Brain microvascular endothelial cell (primary cell): ENCODE measurements around the gene ZNF699.
"Not testable (repeated sequence)": the region's sequence is repeated elsewhere in the genome, so short reads cannot be mapped to it uniquely, and the experiment has no call there.

Experiments used
- DNase-seq: peaks from one replicate; pipeline ENCODE4 v3.0.0-alpha.2; 2020
- H3K27ac ChIP-seq: fragments of 250-450 bp; sonication (Bioruptor Pico); 2 replicates; pipeline ENCODE4 v1.5.1; 2020; ENCODE audit warnings: mild to moderate bottlenecking, moderate library complexity
- H3K27me3 ChIP-seq: fragments of 250-450 bp; sonication (Bioruptor Pico); replicated peaks from 2 replicates; pipeline ENCODE4 v1.5.1; 2020; ENCODE audit warnings: mild to moderate bottlenecking
- H3K36me3 ChIP-seq: fragments of 250-450 bp; sonication (Bioruptor Pico); replicated peaks from 2 replicates; pipeline ENCODE4 v1.5.1; 2020; ENCODE audit warnings: mild to moderate bottlenecking
- H3K4me3 ChIP-seq: 2 replicates; pipeline ENCODE4 v1.5.1; 2011; ENCODE audit warnings: low read depth, mild to moderate bottlenecking, control low read depth, low read length, moderate library complexity
- CTCF ChIP-seq: IDR thresholded peaks from 2 replicates; pipeline ENCODE4 v1.5.1; 2011; ENCODE audit warnings: low read depth, mild to moderate bottlenecking, moderate library complexity, low read length, control low read depth, inconsistent platforms; ENCODE audit errors: missing control alignments
- in situ Hi-C: cut with HindIII; loops from 2 replicates; pipeline ENCODE4 v1.10.0; 2017; ENCODE audit warnings: low sequenced_read_pairs, low pct_ligation_motif_present

The ZNF699 gene

GRCh38 chr19:9306443-9306842, 3.2 kb downstream of the ZNF699 start:
- Histone ChIP-seq H3K36me3 (peaks cover 35% of the 10 kb centered on the region), H3K4me3 (no peak overlapping the region), H3K27me3 (no peaks in the 10 kb centered on the region), H3K27ac (peak overlapping the region; percentile 98)
- in situ Hi-C loops, result no loop called here
- DNase-seq, result peak; percentile 72
- TF ChIP-seq CTCF, result no peak

DNA sequence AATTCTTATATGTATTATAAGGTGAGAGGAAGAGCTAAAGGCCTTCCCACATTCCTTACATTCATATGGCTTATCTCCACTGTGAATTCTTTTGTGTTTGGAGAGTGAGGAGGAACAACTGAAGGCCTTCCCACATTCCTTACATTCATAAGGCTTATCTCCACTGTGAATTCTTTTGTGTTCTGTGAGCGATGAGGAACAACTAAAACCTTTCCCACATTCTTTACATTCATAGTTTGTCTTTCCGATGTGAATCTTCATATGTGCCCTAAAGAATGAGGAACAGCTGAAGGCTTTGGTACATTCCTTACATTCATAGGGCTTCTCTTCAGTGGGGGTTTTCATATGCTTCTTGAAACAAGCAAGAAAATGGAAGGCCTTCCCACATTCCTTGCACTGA, 13.3 kb downstream of the ZNF699 start:
- H3K4me3 ChIP-seq, result no peak overlapping the region
- peak overlapping the region; percentile 21 for H3K27ac ChIP-seq
- TF ChIP-seq CTCF, result no peak
- DNase-seq, result no peak
- H3K27me3 ChIP-seq, result no peaks in the 10 kb centered on the region
- H3K36me3 ChIP-seq, result peaks cover 73% of the 10 kb centered on the region
- in situ Hi-C loops, result no loop called here

DNA sequence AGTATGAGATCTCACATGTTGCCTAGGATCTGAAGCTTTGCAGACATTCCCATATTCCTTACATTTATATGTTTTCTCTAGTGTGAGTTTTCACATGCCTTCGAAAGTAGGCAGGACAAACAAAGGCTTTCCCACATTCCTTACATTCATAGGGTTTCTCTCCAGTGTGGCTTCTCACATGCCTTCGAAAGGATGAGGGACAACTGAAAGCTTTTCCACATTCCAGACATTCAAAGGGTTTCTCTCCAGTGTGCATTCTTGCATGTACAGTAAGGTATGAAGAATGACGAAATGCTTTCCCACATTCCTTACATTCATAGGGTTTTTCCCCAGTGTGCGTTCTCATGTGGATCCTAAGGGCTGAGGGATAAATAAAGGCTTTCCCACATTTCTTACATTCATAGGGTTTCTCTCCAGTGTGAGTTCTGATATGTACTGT, 14.2 kb downstream of the ZNF699 start:
- H3K4me3 ChIP-seq, result no peak overlapping the region
- TF ChIP-seq CTCF, result no peak
- peaks cover 64% of the 10 kb centered on the region for H3K36me3 ChIP-seq
- DNase-seq, result no peak
- H3K27me3 ChIP-seq, result no peaks in the 10 kb centered on the region
- in situ Hi-C loops, result no loop called here
- H3K27ac ChIP-seq, result no peak overlapping the region

GRCh38 chr19:9289231-9289884, 20.3 kb downstream of the ZNF699 start:
- peaks cover 19% of the 10 kb centered on the region for H3K36me3 ChIP-seq
- in situ Hi-C loops, result no loop called here
- H3K27ac ChIP-seq, result no peak overlapping the region
- no peak for DNase-seq
- H3K27me3 ChIP-seq, result no peaks in the 10 kb centered on the region
- no peak overlapping the region for H3K4me3 ChIP-seq
- no peak for TF ChIP-seq CTCF

- in situ Hi-C loops, DNase-seq, H3K4me3 ChIP-seq, H3K27ac ChIP-seq, H3K27me3 ChIP-seq, H3K36me3 ChIP-seq: not testable (repeated sequence)
Measured at GRCh38 chr19:9283485-9283884, 26.2 kb downstream of the ZNF699 start.

DNA sequence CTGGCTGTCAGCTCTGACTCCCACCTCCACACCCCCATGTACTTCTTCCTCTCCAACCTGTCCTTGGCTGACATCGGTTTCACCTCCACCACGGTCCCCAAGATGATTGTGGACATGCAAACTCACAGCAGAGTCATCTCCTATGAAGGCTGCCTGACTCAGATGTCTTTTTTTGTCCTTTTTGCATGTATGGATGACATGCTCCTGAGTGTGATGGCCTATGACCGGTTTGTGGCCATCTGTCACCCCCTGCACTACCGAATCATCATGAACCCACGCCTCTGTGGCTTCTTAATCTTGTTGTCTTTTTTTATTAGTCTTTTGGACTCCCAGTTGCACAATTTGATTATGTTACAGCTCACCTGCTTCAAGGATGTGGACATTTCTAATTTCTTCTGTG, 58.4 kb downstream of the ZNF699 start:
- no peak for DNase-seq
- Histone ChIP-seq H3K4me3 (no peak overlapping the region), H3K27me3 (no peaks in the 10 kb centered on the region), H3K36me3 (no peaks in the 10 kb centered on the region), H3K27ac (no peak overlapping the region)
- in situ Hi-C loops, result no loop called here
- TF ChIP-seq CTCF, result no peak
